Pancreas (tissue), 10 donors: ENCODE data around the gene RNU2-63P. TPM values are rescaled to one million over a fixed set of nuclear protein-coding genes. Genes with fewer than 3 reads are reported as not detected.

Experiments
- ATAC-seq, 4 donors: fragments of 200-7000 bp; cut with Tn5 transposase; one replicate each; pipeline versions ENCODE4 v1.8.0 to v1.9.1; 2020; ENCODE audit warnings: mild to moderate bottlenecking in 4 of 4, moderate library complexity in 4 of 4
- DNase-seq, 6 donors: peaks; one replicate each; pipeline ENCODE4 v3.0.0-alpha.2; 2020
- FAIRE-seq: peaks from 2 replicates; lab custom pipeline; 2012; peaks lifted over from hg19 to GRCh38; lab: Jason Lieb, UNC
- H3K27ac ChIP-seq, 4 donors: fragments of 200-600 bp; sonication (generic); 1 replicate in 3 of 4; 2 replicates in 1 of 4; pipeline versions ENCODE4 v1.5.0 to v1.8.0; 2020
- H3K27me3 ChIP-seq, 4 donors: fragments of 200-600 bp; one replicate each; pipeline ENCODE4 v1.8.0; 2021
- H3K36me3 ChIP-seq, 3 donors: fragments of 200-600 bp; sonication (generic) in 1 of 3; one replicate each; pipeline versions ENCODE4 v1.5.0 to v1.8.0; 2020 to 2021
- H3K4me1 ChIP-seq, 3 donors: fragments of 200-600 bp; one replicate each; pipeline ENCODE4 v1.8.0; 2021
- H3K4me3 ChIP-seq, 4 donors: fragments of 200-600 bp; sonication (generic) in 2 of 4; one replicate each; pipeline versions ENCODE4 v1.5.0 to v1.8.0; 2020 to 2021
- H3K9me3 ChIP-seq, 4 donors: fragments of 200-600 bp; one replicate each; pipeline ENCODE4 v1.8.0; 2021
- CTCF ChIP-seq, 4 donors: fragments of 200-600 bp; sonication (generic) in 3 of 4; IDR thresholded peaks; one replicate each; pipeline versions ENCODE4 v1.5.0 to v1.8.0; 2021; ENCODE audit warnings: antibody characterized with exemption in 4 of 4
- WGBS, 2 donors: extraction: QIAGEN DNeasy Blood & Tissue Kit; methylation state at CpG; one replicate each; pipeline ENCODE4 v1.1.7; 2013; 5-methylcytosine and 5-hydroxymethylcytosine counted together
- intact Hi-C, 3 donors: fragments of 100-400 bp; cut with DNase I; formaldehyde crosslinking; loops; one replicate each; pipeline versions ENCODE4 v1.11.1 to v1.14.2; 2022
- polyA plus RNA-seq, 2 donors: library from polyadenylated mRNA; stranded (reverse); fragments of 200-250 nt; gene quantifications; one replicate each; pipeline ENCODE4 v1.2.3, GENCODE V29; 2013
- total RNA-seq, 6 donors: library from RNA; stranded (reverse); fragmentation: NEBNext Ultra II Directional in 4 of 6; extraction: Animal tissue kit (Norgen Biotek cat#: 25700) in 4 of 6; gene quantifications; one replicate each; pipeline versions ENCODE4 v1.2.1 to v1.2.4, GENCODE V29; 2021 to 2023
- donor health status: healthy with polysubstance abuse.
- donor health status: DM: no; HTN: no; CAD: no; lungs with moderate emphysema.
- donor health status: DM: no; HTN: no; CAD: no.
- donor health status: control.
- donor health status: control.
- donor health status: Bipolar disorder and iron deficiency.
- donor health status: DM: yes; HTN: yes; CAD: no.
- donor health status: DM: no; HTN: no; CAD: no.
- donor health status: DM: no; HTN: no; CAD: no.
- donor health status: DM: yes; HTN: yes; CAD: no.

The RNU2-63P gene
- total and polyA plus RNA-seq, 8 donors = 1.9 TPM; not detected in 7

- intact Hi-C loops = no loop called here
- 97 to 98% methylated on average over 5 of the region's 5 CpGs for WGBS, 2 donors
- H3K4me3 ChIP-seq = no peak overlapping the region
- DNase-seq (no peak), FAIRE-seq (no peak), ATAC-seq (no peak)
- no peak for TF ChIP-seq CTCF (IDR thresholded peaks at IDR 0.05)
- H3K4me1 ChIP-seq = no peaks in the 10 kb centered on the region
- H3K27ac ChIP-seq = no peak overlapping the region
- H3K9me3 ChIP-seq = no peaks in the 10 kb centered on the region
- H3K36me3 ChIP-seq = no peaks in the 10 kb centered on the region
- H3K27me3 ChIP-seq = no peaks in the 10 kb centered on the region
Measured at GRCh38 chr2:88042476-88042875, 26.1 kb upstream of the RNU2-63P start.

DNA sequence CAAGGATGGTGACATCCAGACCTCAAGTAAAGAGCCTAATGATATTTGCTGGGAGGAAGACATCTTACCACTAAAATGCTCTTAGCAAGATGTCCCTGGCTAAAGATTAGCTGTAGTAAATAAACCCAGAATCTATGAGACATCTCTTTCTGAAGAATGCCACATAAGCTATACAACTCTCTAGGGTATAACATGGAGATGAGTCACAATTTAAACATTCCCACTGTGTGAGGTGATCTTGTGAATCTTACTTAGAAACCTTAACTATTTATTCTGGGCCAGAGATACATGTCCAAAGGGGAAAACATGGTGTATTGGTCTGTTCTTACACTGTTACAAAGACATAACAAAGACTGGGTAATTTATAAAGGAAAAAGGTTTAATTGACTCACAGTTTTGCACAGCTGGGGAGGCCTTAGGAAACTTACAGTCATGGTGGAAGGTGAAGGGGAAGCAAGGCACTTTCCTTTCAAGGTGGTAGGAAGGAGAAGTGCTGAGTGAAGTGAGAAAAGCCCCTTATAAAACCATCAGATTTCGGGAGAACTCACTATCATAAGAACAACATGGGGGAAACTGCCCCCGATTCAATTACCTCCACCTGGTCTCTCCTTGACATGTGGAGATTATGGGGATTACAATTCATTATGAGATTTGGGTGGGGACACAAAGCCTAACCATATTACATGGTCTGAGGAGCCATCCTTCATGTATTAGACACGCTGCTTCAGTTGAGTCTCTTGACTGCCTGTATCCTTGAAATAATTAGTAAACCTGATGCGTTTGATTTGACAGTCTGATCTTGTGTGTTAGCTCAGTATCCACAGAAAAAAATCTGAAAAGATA is 22.1 kb upstream of the RNU2-63P start:
- no peak for TF ChIP-seq CTCF (IDR thresholded peaks at IDR 0.05)
- ATAC-seq = no peak
- H3K9me3 ChIP-seq = no peaks in the 10 kb centered on the region
- no peak overlapping the region for H3K4me3 ChIP-seq
- no peak for FAIRE-seq
- no peak for DNase-seq
- H3K27me3 ChIP-seq = no peaks in the 10 kb centered on the region
- peaks cover 0 to 10% (median 0%) of the 10 kb centered on the region in 3 donors for H3K36me3 ChIP-seq
- H3K27ac ChIP-seq = no peak overlapping the region
- intact Hi-C loops = no loop called here
- WGBS, 2 donors = 93 to 98% methylated on average over 4 of the region's 4 CpGs
- no peaks in the 10 kb centered on the region for H3K4me1 ChIP-seq

DNA sequence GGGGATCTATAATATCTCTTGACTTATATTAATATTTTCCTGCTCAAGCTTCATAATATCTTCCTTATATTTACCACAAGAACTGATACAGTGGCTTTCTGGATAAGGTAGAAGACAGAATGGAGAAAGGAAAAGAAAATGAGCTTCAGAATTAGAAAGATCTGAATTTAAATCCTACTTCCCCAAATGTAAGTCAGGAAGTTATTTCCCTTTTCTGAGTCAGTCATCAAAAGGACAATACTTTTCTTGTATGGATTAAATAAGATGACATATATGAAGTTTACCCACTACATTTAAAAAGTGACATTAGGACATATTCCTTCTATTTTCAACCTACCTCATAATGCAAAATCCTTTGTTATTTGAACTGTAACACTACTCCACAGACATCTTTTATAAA is 20.3 kb upstream of the RNU2-63P start:
- no peaks in the 10 kb centered on the region for H3K9me3 ChIP-seq
- intact Hi-C loops = no loop called here
- FAIRE-seq = no peak

DNA sequence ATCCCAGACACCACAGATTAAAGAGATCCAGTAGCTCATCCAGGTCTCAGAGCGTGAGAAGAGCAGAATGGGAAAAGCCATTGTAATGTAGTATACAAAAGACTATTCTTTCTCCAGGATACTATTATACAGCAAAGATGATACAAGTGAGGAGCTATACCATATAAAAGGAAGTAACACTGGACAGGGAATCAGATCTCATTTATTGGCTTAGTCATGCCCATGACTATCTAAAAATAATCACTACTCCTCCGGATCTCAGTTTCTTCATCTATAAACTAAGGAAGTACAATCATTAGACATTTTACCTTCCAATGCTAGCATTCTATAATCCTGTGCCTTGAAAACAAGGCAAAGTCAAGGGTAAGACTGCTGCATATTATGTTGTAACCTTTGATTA is 19.8 kb upstream of the RNU2-63P start:
- Histone ChIP-seq H3K36me3 (peaks cover 0 to 17% (median 0%) of the 10 kb centered on the region in 3 donors), H3K4me1 (no peaks in the 10 kb centered on the region), H3K9me3 (no peaks in the 10 kb centered on the region), H3K4me3 (no peak overlapping the region), H3K27me3 (no peaks in the 10 kb centered on the region), H3K27ac (no peak overlapping the region)
- FAIRE-seq (no peak), ATAC-seq (no peak), DNase-seq (no peak)
- intact Hi-C loops = no loop called here
- TF ChIP-seq CTCF (IDR thresholded peaks at IDR 0.05) = no peak
- WGBS, 2 donors = 79% methylated on average over 2 of the region's 2 CpGs

More for the DNA sequence above, 20.3 kb upstream of the RNU2-63P start:
- peaks cover 0 to 17% (median 0%) of the 10 kb centered on the region in 3 donors for H3K36me3 ChIP-seq
- TF ChIP-seq CTCF (IDR thresholded peaks at IDR 0.05) = no peak
- H3K27ac ChIP-seq = no peak overlapping the region
- H3K4me1 ChIP-seq = no peaks in the 10 kb centered on the region
- no peaks in the 10 kb centered on the region for H3K27me3 ChIP-seq
- no peak overlapping the region for H3K4me3 ChIP-seq
- no peak for DNase-seq
- ATAC-seq = no peak

GRCh38 chr2:88032070-88032702 is 15.8 kb upstream of the RNU2-63P start:
- ATAC-seq (no peak), DNase-seq (no peak), FAIRE-seq (no peak)
- peaks cover 0 to 17% (median 0%) of the 10 kb centered on the region in 3 donors for H3K36me3 ChIP-seq
- no peaks in the 10 kb centered on the region for H3K9me3 ChIP-seq
- no peak for TF ChIP-seq CTCF (IDR thresholded peaks at IDR 0.05)
- no peaks in the 10 kb centered on the region for H3K4me1 ChIP-seq
- WGBS, 2 donors = 91 to 92% methylated on average over 7 of the region's 7 CpGs
- H3K27me3 ChIP-seq = no peaks in the 10 kb centered on the region
- no peak overlapping the region for H3K4me3 ChIP-seq
- no peak overlapping the region for H3K27ac ChIP-seq
- intact Hi-C loops = no loop called here
